SK-N-MC (cell line): ENCODE results near the gene FUT3.
"Not testable (repeated sequence)": the region's sequence is repeated elsewhere in the genome, so short reads cannot be mapped to it uniquely, and the experiment has no call there.

Experiments
- DNase-seq: peaks from one replicate; pipeline ENCODE4 v3.0.0-alpha.2; 2011; ENCODE audit warnings: low read depth, low spot score
- H3K27ac ChIP-seq: fragments of 200-600 bp; sonication (generic); 2 replicates; pipeline ENCODE4 v1.5.1; 2016; ENCODE audit warnings: mixed run types
- H3K36me3 ChIP-seq: fragments of 200-600 bp; sonication (generic); 2 replicates; pipeline ENCODE4 v1.6.1; 2017; ENCODE audit warnings: antibody characterized with exemption, low read length, mixed read lengths; ENCODE audit not compliant: insufficient read depth
- H3K4me3 ChIP-seq: fragments of 200-600 bp; sonication (generic); 2 replicates; pipeline ENCODE4 v1.5.1; 2016
- H3K9ac ChIP-seq: fragments of 200-600 bp; sonication (generic); 2 replicates; pipeline ENCODE4 v1.8.0; 2017; ENCODE audit warnings: mixed run types, mixed read lengths; ENCODE audit not compliant: insufficient read length
- H3K9me3 ChIP-seq: fragments of 200-600 bp; sonication (generic); 2 replicates; pipeline ENCODE4 v1.6.1; 2017; ENCODE audit warnings: low read depth, mild to moderate bottlenecking, antibody characterized with exemption, low read length, moderate library complexity, mixed read lengths
- EZH2 ChIP-seq: fragments of 200-600 bp; sonication (generic); IDR thresholded peaks from one replicate; pipeline ENCODE4 v1.6.1; 2017; ENCODE audit warnings: antibody characterized with exemption
- FOXP2 ChIP-seq: optimal IDR thresholded peaks from 2 replicates; pipeline ENCODE3; 2011; ENCODE audit warnings: mild to moderate bottlenecking, moderate library complexity; ENCODE audit not compliant: insufficient read depth; ENCODE audit errors: extremely low read length, control extremely low read depth
- POLR2AphosphoS5 ChIP-seq: IDR thresholded peaks from 2 replicates; pipeline ENCODE4 v1.6.1; 2012; ENCODE audit warnings: mild to moderate bottlenecking, low read depth, low read length, borderline replicate concordance

The FUT3 gene

DNA sequence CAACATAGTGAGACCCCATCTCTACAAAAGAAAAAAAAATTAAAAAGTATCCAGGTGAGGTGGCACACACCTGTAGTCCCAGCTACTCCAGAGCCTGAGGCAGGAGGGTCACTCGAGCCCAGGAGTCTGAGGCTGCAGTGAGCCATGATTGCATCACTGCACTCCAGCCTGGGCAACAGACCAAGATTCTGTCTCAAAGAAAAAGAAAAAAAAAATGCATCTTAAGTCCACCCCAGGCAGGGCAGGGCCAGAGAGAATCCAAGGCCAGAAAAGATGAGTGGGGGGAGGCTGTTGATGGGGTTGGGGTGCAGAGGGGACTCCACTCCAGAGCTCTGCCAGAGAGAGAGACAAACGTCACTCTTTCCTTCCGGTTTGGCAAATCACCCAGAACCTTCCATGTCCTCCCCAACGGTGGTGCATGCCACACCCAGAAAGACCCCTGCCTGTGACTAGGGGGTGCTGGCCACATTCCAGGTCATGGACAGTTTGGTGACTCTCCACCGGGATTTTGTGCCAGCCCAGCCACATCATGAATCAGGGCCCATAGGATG lies 431 bp downstream of the FUT3 start:
- no peak overlapping the region for H3K4me3 ChIP-seq
- no peaks in the 10 kb centered on the region for H3K9me3 ChIP-seq
- no peak for TF ChIP-seq POLR2AphosphoS5
- TF ChIP-seq FOXP2, result no peak
- no peak for TF ChIP-seq EZH2
- no peaks in the 10 kb centered on the region for H3K36me3 ChIP-seq
- H3K27ac ChIP-seq, result no peak overlapping the region
- H3K9ac ChIP-seq, result no peak overlapping the region
- no peak for DNase-seq

DNA sequence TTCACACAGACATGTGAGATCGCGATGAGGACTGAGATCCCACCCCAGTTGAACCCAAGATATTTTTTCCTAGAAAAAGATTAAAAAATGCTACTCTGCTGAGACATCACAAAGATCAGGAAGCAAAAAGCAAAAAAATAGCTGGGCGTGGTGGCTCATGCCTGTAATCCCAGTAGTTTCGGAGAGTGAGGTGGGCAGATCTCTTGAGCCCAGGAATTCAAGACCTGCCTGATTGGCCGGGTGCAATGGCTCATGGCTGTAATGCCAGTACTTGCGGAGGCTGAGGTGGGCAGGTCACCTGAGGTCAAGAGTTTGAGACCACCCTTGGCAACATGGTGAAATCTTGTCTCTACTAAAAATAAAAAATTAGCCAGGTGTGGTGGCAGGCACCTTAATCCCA lies 1.1 kb downstream of the FUT3 start:
- Histone ChIP-seq H3K27ac (no peak overlapping the region), H3K9ac (no peak overlapping the region), H3K36me3 (no peaks in the 10 kb centered on the region), H3K9me3 (no peaks in the 10 kb centered on the region), H3K4me3 (no peak overlapping the region)
- no peak for TF ChIP-seq FOXP2
- no peak for TF ChIP-seq EZH2
- TF ChIP-seq POLR2AphosphoS5, result no peak
- DNase-seq, result no peak

DNA sequence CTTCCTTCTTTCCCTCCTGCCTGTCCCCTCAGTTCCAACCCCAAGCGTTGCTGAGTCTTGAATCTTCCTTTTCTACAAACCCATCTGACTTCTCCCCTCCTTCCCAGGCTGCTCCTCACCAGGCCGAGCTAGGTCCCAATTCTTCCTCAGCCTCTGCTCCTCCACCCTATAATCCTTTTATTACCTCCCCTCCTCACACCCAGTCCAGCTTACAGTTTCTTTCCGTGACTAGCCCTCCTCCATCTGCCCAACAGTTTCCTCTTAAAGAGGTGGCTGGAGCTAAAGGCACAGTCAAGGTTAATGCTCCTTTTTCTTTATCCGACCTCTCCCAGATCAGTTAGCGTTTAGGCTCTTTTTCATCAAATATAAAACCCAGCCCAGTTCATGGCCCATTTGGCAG lies 2.6 kb downstream of the FUT3 start:
- not testable (repeated sequence) for H3K4me3 ChIP-seq, H3K9me3 ChIP-seq, H3K27ac ChIP-seq, DNase-seq, H3K36me3 ChIP-seq, H3K9ac ChIP-seq

DNA sequence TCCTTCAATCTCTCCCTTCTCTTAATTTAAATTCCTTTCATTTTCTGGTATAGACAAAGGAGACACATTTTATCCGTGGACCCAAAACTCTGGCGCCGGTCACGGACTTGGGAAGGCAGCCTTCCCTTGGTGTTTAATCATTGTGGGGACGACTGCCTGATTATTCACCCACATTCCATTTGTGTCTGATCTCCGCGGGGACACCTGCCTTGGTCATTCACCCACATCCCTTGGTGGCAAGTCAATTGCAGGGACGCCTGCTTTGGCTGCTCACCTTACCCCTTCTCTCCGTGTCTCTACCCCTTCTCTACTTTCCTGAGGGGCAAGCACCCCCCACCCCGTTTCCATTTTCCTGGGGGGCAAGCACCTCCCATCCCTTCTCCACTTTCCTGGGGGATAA lies 3.4 kb downstream of the FUT3 start:
- H3K36me3 ChIP-seq, H3K9ac ChIP-seq, H3K9me3 ChIP-seq, H3K27ac ChIP-seq, DNase-seq, H3K4me3 ChIP-seq: not testable (repeated sequence)

DNA sequence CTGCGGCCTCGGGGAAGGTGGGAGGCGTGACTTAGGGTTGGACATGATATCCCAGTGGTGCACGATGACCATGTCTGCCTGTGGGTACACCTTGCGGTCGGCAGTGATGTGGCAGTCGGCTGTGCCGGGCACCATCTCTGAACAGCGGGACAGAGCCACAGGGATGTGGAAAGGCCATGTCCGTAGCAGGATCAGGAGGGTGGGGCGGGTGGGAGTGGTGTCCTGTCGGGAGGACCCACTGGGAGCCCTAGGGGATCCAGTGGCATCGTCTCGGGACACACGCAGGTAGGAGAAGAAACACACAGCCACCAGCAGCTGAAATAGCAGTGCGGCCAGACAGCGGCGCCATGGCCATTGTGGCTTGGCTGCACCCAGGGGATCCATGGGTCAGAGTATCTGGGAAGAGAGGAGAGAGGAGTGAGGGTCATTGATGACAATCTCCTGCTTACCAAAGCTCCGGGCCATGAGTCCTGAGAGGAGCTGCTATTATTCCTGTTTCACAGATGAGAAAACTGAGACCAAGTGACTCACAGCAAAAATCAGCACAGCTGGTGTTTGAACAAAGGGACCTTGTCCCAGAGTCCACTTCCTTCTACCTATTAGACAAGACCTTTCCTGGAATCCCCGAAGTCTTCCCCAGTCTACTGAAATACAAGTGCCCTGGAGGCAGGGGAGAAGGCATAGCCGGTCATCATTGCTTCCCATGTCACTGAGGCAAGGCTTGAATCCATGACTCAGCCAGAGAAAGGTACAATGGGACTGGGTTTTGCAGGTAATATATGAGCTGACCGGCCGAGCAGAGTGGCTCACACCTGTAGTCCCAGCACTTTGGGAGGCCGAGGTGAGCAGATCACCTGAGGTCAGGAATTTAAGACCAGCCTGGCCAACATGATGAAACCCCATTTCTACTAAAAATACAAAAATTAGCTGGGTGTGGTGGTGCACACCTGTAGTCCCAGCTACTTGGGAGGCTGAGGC lies 6.5 kb downstream of the FUT3 start:
- Histone ChIP-seq H3K9ac (no peak overlapping the region), H3K36me3 (no peaks in the 10 kb centered on the region), H3K9me3 (no peaks in the 10 kb centered on the region), H3K27ac (no peak overlapping the region), H3K4me3 (no peak overlapping the region)
- no peak for DNase-seq
- TF ChIP-seq FOXP2, result no peak
- TF ChIP-seq EZH2, result no peak
- TF ChIP-seq POLR2AphosphoS5, result no peak

DNA sequence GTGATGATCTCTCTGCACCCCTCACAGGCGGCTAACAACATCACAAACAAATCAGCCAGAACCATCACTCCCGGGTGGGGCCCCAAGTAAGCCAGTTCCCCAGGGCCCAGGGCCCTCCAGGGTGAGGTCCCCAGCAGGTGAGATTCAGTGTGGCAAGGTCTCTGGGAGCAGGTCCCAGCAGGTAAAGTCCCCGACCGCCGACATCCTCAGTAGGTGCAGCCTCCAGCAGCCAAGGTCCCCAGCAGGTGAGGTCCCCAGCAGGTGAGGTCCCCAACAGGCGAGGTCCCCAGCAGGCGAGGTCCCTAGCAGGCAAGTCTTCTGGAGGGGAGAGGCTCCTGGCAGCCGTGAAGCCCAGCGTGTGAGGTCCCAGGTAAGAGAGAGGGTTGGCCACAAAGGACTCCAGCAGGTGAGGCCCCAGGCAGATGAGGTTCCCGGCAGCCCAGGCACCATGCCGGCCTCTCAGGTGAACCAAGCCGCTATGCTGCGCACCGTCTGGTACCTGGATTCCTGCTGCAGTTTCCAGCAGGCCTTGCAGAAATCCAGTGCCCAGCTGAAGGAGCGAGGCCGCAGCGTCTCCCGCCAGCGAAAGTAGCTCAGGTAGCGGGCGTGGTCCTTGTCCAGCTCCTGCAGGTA lies 7.8 kb downstream of the FUT3 start:
- Histone ChIP-seq H3K9me3 (no peaks in the 10 kb centered on the region), H3K36me3 (no peaks in the 10 kb centered on the region), H3K27ac (no peak overlapping the region), H3K9ac (no peak overlapping the region), H3K4me3 (no peak overlapping the region)
- no peak for DNase-seq
- TF ChIP-seq POLR2AphosphoS5, result no peak
- TF ChIP-seq FOXP2, result no peak
- no peak for TF ChIP-seq EZH2

DNA sequence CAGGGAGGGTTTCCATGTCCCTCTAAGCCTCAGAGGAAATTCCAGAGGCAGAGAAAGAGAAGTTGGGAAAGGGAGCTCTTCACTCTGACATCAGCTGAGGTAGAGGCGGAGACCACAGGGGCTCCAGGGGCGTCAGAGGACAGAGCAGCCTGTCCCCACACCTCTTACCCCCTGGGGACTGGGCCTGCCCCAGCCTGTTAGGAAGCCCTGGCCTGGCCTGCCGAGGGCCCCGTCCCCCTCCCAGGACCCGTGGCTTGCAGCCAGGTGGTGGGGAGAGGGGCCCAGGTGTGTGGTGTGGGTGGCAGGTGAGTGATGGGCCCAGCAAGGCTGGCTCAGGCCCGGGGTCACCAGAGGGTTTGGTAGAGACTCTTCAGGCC lies 9.5 kb downstream of the FUT3 start:
- not testable (repeated sequence) for DNase-seq, H3K4me3 ChIP-seq, H3K9me3 ChIP-seq, H3K27ac ChIP-seq, H3K9ac ChIP-seq, H3K36me3 ChIP-seq

DNA sequence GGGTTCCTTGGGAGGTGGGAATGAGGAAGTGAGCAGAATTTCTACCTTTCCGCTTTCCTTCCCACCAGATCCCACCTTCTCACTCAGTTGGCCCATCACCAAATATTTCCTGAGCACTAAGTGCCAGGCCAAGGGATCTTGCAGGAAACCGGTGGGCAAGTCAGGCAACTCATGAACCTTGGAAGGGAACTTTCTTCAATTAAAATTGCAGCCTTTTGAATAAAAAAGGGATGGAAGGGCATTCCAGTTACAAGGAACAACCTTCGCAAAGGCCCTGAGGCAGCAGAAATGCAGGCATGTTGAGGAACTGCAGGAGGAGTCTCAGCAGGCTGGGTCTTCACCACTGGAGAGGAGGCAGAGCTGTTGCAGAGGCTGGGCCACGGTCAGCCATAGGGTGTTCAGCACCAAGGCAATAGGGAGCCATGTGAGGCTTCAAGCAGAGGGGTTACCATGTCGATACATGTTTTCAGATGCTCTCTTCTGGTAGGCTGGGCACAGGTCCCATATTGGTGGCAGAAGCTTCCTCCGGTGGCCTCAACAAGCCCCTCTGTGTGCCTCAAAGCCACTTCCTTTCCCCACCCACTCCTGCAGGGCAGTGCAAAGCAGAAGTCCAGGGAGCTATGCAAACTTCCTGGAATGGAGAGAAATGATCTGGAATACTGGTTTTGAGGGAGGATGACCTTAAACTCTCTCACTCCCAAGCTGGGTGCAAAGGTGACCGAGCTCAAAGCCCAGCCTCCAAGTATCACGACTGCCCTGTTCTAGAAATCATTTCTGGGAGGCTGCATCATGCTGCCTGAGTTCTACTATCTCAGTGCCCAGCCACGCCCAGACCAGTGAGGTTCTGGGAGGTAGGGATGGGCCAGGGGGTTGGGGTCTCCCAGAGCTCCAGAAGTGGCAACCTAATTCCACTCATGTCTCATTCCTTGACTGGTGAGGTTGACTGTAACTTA lies 11.9 kb downstream of the FUT3 start, which contains the start of gene FUT6:
TSS of gene FUT6 (minus strand) at position 638 of the 953 bp plus-strand sequence. CDS start 7,135 bp downstream, outside the sequence.
- Histone ChIP-seq H3K36me3 (no peaks in the 10 kb centered on the region), H3K9ac (no peak within 1 kb of the TSS), H3K27ac (no peak within 1 kb of the TSS), H3K4me3 (no peak within 1 kb of the TSS), H3K9me3 (no peaks in the 10 kb centered on the region)
- DNase-seq, result no peak
- no peak for TF ChIP-seq FOXP2
- no peak for TF ChIP-seq POLR2AphosphoS5
- no peak for TF ChIP-seq EZH2
